GM23338 (cell line): ENCODE data around the gene AAGAB. TPM values are rescaled to one million over a fixed set of nuclear protein-coding genes. Genes with fewer than 3 reads are reported as not detected.

Experiments
- ATAC-seq: fragments of 200-7000 bp; cut with Tn5 transposase; 3 replicates; pipeline ENCODE4 v1.9.1; 2020
- DNase-seq: peaks from one replicate; pipeline ENCODE4 v3.0.0-alpha.2; 2015; ENCODE audit warnings: low spot score
- H2AFZ ChIP-seq: fragments of 200-600 bp; sonication (generic); 2 replicates; pipeline ENCODE4 v1.8.0; 2016; ENCODE audit warnings: antibody characterized with exemption, mild to moderate bottlenecking, moderate library complexity
- H3F3A ChIP-seq: fragments of 200-600 bp; sonication (generic); replicated peaks from 2 replicates; pipeline ENCODE4 v1.8.0; 2017; ENCODE audit warnings: antibody characterized with exemption, mixed run types, low read depth
- H3K27ac ChIP-seq: fragments of 200-600 bp; sonication (generic); 2 replicates; pipeline ENCODE4 v1.6.1; 2016; ENCODE audit warnings: low read depth
- H3K27me3 ChIP-seq: fragments of 200-600 bp; sonication (generic); 2 replicates; pipeline ENCODE4 v1.8.0; 2016; ENCODE audit warnings: mild to moderate bottlenecking, mixed run types, moderate library complexity; ENCODE audit not compliant: insufficient read depth
- H3K36me3 ChIP-seq: fragments of 200-600 bp; sonication (generic); 2 replicates; pipeline ENCODE4 v1.8.0; 2016; ENCODE audit warnings: mild to moderate bottlenecking; ENCODE audit not compliant: insufficient read depth
- H3K4me1 ChIP-seq: fragments of 200-600 bp; sonication (generic); 2 replicates; pipeline ENCODE4 v1.8.0; 2016; ENCODE audit warnings: mild to moderate bottlenecking, moderate library complexity; ENCODE audit not compliant: insufficient read depth
- H3K4me2 ChIP-seq: fragments of 200-600 bp; sonication (generic); 2 replicates; pipeline ENCODE4 v1.7.1; 2017; ENCODE audit warnings: mixed run types
- H3K4me3 ChIP-seq: fragments of 200-600 bp; sonication (generic); 2 replicates; pipeline ENCODE4 v1.6.1; 2016; ENCODE audit warnings: mixed run types
- H3K79me2 ChIP-seq: fragments of 200-600 bp; sonication (generic); replicated peaks from 2 replicates; pipeline ENCODE4 v1.8.0; 2017; ENCODE audit warnings: mild to moderate bottlenecking; ENCODE audit not compliant: insufficient read depth
- H3K9me2 ChIP-seq: fragments of 200-600 bp; sonication (generic); 2 replicates; pipeline ENCODE4 v1.8.0; 2017; ENCODE audit not compliant: insufficient read depth
- H4K20me1 ChIP-seq: fragments of 200-600 bp; sonication (generic); replicated peaks from 2 replicates; pipeline ENCODE4 v1.8.0; 2017; ENCODE audit warnings: mild to moderate bottlenecking; ENCODE audit not compliant: insufficient read depth
- H3K27ac Mint-ChIP-seq: 2 replicates; pipeline ENCODE4 v1.8.0; 2020; ENCODE audit warnings: inconsistent platforms, mild to moderate bottlenecking, moderate library complexity, mixed read lengths
- H3K27me3 Mint-ChIP-seq: 3 replicates; pipeline ENCODE4 v1.8.0; 2022; ENCODE audit warnings: low read depth, mild to moderate bottlenecking, moderate library complexity, mixed read lengths, inconsistent platforms; ENCODE audit not compliant: insufficient read depth, poor library complexity
- H3K36me3 Mint-ChIP-seq: 3 replicates; pipeline ENCODE4 v1.8.0; 2021; ENCODE audit warnings: low read depth, mild to moderate bottlenecking, inconsistent platforms, moderate library complexity, mixed read lengths
- H3K4me1 Mint-ChIP-seq: 3 replicates; pipeline ENCODE4 v1.8.0; 2020; ENCODE audit warnings: mild to moderate bottlenecking, inconsistent platforms, mixed read lengths
- H3K4me3 Mint-ChIP-seq: 3 replicates; pipeline ENCODE4 v1.8.0; 2021; ENCODE audit warnings: moderate library complexity, mild to moderate bottlenecking, inconsistent platforms, mixed read lengths
- H3K9me3 Mint-ChIP-seq: 3 replicates; pipeline ENCODE4 v1.8.0; 2020; ENCODE audit warnings: moderate library complexity, mild to moderate bottlenecking, inconsistent platforms, mixed read lengths
- CREB1 ChIP-seq: fragments of 250-450 bp; sonication (Bioruptor Pico); IDR thresholded peaks from 2 replicates; pipeline ENCODE4 v1.5.0; 2020; ENCODE audit warnings: low read depth, mild to moderate bottlenecking, moderate library complexity
- EZH2 ChIP-seq: fragments of 200-600 bp; sonication (generic); IDR thresholded peaks from one replicate; pipeline ENCODE4 v1.8.0; 2017; ENCODE audit warnings: antibody characterized with exemption, mild to moderate bottlenecking, low read depth; ENCODE audit not compliant: unreplicated experiment
- EZH2phosphoT487 ChIP-seq: fragments of 200-600 bp; sonication (generic); IDR thresholded peaks from one replicate; pipeline ENCODE4 v1.8.1; 2018; ENCODE audit warnings: antibody characterized with exemption; ENCODE audit not compliant: unreplicated experiment
- JUNB ChIP-seq: IDR thresholded peaks from one replicate; pipeline ENCODE4 v1.6.1; 2016; ENCODE audit warnings: antibody characterized with exemption; ENCODE audit not compliant: unreplicated experiment
- NANOG ChIP-seq: IDR thresholded peaks from 2 replicates; pipeline ENCODE4 v1.6.1; 2016; ENCODE audit warnings: antibody characterized with exemption, borderline replicate concordance
- POLR2AphosphoS5 ChIP-seq: IDR thresholded peaks from 2 replicates; pipeline ENCODE4 v1.6.1; 2016; ENCODE audit warnings: antibody characterized with exemption, low read depth
- STAT1 ChIP-seq: IDR thresholded peaks from one replicate; pipeline ENCODE4 v1.6.1; 2016; ENCODE audit warnings: antibody characterized with exemption; ENCODE audit not compliant: unreplicated experiment
- ZNF114 ChIP-seq: fragments of 250-450 bp; sonication (Bioruptor Pico); IDR thresholded peaks from 2 replicates; pipeline ENCODE4 v1.5.0; 2020; ENCODE audit warnings: mild to moderate bottlenecking, moderate library complexity
- ZNF331 ChIP-seq: fragments of 250-450 bp; sonication (Bioruptor Pico); IDR thresholded peaks from 2 replicates; pipeline ENCODE4 v1.5.0; 2020; ENCODE audit warnings: low read depth, mild to moderate bottlenecking, moderate library complexity
- polyA plus RNA-seq: library from polyadenylated mRNA; unstranded; fragments of >200 nt; fragmentation: Nextera tagmentation; extraction: Ambion mirVana; gene quantifications from 2 replicates; pipeline ENCODE4 v1.2.1, GENCODE V29; 2016
- total RNA-seq: library from RNA; depleted of rRNA; stranded (reverse); fragments of >200 nt; shearing (Covaris generic); gene quantifications from 2 replicates; pipeline ENCODE4 v1.2.3, GENCODE V29; 2014
- TF ChIP-seq, protein P1 (sequence below), 2 experiments: fragments of 200-600 bp in 1 of 2; sonication (generic) in 1 of 2; conservative IDR thresholded peaks; 2 replicates each; pipeline versions ENCODE4 v1.5.1 to v1.6.1; 2016 to 2017; ENCODE audit warnings: antibody characterized with exemption in 2 of 2, low read depth in 2 of 2, mild to moderate bottlenecking in 2 of 2, moderate library complexity in 1 of 2
- TF ChIP-seq, protein P2 (sequence below): IDR thresholded peaks from 2 replicates; pipeline ENCODE4 v1.6.1; 2016; ENCODE audit warnings: antibody characterized with exemption
- TF ChIP-seq, protein P3 (sequence below): IDR thresholded peaks from one replicate; pipeline ENCODE4 v1.6.1; 2018; ENCODE audit warnings: antibody characterized with exemption; ENCODE audit not compliant: unreplicated experiment
- TF ChIP-seq, protein P4 (sequence below): fragments of 250-450 bp; sonication (Bioruptor Pico); IDR thresholded peaks from 2 replicates; pipeline ENCODE4 v1.5.0; 2020; ENCODE audit warnings: mild to moderate bottlenecking, moderate library complexity

Gene AAGAB
- total and polyA plus RNA-seq, 2 experiments from 2014 or later, result 20.8 to 42.8 TPM

DNA sequence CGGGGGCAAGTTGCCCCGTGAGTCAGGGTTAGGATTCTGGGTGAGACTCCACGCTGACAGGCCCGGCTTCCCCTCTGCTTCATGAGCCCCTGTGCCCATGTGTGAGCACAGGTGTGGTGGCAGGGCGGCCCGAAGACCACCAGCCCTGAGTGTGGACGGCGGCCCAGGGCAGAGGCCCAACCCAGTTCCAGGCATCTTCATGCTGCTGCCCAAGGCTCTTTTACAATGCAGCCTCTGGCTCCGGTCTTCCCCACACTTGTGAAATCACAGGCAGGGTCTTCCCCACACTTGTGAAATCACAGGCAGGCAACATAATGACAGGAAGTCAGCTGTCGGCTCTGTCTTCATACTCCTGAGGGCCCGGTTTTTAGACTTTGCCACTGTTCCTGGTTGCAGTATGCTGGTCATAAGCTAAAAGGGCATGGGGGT, 78.8 kb downstream of the AAGAB start:
- no peak overlapping the region for H3K4me3 Mint-ChIP-seq
- peaks cover 15% of the 10 kb centered on the region for H3K27me3 Mint-ChIP-seq
- Histone ChIP-seq H3K79me2 (no peaks in the 10 kb centered on the region), H3K27me3 (no peaks in the 10 kb centered on the region), H3K9me2 (no peaks in the 10 kb centered on the region), H4K20me1 (no peaks in the 10 kb centered on the region), H3K4me3 (no peak overlapping the region), H3K36me3 (no peaks in the 10 kb centered on the region), H2AFZ (no peak overlapping the region), H3K4me2 (no peak overlapping the region), H3K27ac (no peak overlapping the region), H3F3A (no peaks in the 10 kb centered on the region), H3K4me1 (peaks cover 7% of the 10 kb centered on the region; the same call in 1 of the 2 replicates)
- ATAC-seq, result no peak
- peaks cover 30% of the 10 kb centered on the region for H3K4me1 Mint-ChIP-seq
- peaks cover 3% of the 10 kb centered on the region for H3K36me3 Mint-ChIP-seq
- no peaks in the 10 kb centered on the region for H3K9me3 Mint-ChIP-seq
- H3K27ac Mint-ChIP-seq, result no peak overlapping the region
- TF ChIP-seq, protein P1, sequence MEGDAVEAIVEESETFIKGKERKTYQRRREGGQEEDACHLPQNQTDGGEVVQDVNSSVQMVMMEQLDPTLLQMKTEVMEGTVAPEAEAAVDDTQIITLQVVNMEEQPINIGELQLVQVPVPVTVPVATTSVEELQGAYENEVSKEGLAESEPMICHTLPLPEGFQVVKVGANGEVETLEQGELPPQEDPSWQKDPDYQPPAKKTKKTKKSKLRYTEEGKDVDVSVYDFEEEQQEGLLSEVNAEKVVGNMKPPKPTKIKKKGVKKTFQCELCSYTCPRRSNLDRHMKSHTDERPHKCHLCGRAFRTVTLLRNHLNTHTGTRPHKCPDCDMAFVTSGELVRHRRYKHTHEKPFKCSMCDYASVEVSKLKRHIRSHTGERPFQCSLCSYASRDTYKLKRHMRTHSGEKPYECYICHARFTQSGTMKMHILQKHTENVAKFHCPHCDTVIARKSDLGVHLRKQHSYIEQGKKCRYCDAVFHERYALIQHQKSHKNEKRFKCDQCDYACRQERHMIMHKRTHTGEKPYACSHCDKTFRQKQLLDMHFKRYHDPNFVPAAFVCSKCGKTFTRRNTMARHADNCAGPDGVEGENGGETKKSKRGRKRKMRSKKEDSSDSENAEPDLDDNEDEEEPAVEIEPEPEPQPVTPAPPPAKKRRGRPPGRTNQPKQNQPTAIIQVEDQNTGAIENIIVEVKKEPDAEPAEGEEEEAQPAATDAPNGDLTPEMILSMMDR (conservative IDR thresholded peaks at IDR 0.05; ENCODE audit: low read depth in 2 of 2), result no peak
- TF ChIP-seq EZH2phosphoT487 (no peak), POLR2AphosphoS5 (no peak), NANOG (no peak), STAT1 (no peak), JUNB (no peak), CREB1 (CRISPR knock-in tag) (no peak), ZNF114 (CRISPR knock-in tag) (no peak), EZH2 (no peak), ZNF331 (CRISPR knock-in tag) (no peak)
- TF ChIP-seq, protein P2, sequence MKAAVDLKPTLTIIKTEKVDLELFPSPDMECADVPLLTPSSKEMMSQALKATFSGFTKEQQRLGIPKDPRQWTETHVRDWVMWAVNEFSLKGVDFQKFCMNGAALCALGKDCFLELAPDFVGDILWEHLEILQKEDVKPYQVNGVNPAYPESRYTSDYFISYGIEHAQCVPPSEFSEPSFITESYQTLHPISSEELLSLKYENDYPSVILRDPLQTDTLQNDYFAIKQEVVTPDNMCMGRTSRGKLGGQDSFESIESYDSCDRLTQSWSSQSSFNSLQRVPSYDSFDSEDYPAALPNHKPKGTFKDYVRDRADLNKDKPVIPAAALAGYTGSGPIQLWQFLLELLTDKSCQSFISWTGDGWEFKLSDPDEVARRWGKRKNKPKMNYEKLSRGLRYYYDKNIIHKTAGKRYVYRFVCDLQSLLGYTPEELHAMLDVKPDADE, result no peak
- TF ChIP-seq, protein P3, sequence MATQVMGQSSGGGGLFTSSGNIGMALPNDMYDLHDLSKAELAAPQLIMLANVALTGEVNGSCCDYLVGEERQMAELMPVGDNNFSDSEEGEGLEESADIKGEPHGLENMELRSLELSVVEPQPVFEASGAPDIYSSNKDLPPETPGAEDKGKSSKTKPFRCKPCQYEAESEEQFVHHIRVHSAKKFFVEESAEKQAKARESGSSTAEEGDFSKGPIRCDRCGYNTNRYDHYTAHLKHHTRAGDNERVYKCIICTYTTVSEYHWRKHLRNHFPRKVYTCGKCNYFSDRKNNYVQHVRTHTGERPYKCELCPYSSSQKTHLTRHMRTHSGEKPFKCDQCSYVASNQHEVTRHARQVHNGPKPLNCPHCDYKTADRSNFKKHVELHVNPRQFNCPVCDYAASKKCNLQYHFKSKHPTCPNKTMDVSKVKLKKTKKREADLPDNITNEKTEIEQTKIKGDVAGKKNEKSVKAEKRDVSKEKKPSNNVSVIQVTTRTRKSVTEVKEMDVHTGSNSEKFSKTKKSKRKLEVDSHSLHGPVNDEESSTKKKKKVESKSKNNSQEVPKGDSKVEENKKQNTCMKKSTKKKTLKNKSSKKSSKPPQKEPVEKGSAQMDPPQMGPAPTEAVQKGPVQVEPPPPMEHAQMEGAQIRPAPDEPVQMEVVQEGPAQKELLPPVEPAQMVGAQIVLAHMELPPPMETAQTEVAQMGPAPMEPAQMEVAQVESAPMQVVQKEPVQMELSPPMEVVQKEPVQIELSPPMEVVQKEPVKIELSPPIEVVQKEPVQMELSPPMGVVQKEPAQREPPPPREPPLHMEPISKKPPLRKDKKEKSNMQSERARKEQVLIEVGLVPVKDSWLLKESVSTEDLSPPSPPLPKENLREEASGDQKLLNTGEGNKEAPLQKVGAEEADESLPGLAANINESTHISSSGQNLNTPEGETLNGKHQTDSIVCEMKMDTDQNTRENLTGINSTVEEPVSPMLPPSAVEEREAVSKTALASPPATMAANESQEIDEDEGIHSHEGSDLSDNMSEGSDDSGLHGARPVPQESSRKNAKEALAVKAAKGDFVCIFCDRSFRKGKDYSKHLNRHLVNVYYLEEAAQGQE, result no peak
- TF ChIP-seq, protein P4, sequence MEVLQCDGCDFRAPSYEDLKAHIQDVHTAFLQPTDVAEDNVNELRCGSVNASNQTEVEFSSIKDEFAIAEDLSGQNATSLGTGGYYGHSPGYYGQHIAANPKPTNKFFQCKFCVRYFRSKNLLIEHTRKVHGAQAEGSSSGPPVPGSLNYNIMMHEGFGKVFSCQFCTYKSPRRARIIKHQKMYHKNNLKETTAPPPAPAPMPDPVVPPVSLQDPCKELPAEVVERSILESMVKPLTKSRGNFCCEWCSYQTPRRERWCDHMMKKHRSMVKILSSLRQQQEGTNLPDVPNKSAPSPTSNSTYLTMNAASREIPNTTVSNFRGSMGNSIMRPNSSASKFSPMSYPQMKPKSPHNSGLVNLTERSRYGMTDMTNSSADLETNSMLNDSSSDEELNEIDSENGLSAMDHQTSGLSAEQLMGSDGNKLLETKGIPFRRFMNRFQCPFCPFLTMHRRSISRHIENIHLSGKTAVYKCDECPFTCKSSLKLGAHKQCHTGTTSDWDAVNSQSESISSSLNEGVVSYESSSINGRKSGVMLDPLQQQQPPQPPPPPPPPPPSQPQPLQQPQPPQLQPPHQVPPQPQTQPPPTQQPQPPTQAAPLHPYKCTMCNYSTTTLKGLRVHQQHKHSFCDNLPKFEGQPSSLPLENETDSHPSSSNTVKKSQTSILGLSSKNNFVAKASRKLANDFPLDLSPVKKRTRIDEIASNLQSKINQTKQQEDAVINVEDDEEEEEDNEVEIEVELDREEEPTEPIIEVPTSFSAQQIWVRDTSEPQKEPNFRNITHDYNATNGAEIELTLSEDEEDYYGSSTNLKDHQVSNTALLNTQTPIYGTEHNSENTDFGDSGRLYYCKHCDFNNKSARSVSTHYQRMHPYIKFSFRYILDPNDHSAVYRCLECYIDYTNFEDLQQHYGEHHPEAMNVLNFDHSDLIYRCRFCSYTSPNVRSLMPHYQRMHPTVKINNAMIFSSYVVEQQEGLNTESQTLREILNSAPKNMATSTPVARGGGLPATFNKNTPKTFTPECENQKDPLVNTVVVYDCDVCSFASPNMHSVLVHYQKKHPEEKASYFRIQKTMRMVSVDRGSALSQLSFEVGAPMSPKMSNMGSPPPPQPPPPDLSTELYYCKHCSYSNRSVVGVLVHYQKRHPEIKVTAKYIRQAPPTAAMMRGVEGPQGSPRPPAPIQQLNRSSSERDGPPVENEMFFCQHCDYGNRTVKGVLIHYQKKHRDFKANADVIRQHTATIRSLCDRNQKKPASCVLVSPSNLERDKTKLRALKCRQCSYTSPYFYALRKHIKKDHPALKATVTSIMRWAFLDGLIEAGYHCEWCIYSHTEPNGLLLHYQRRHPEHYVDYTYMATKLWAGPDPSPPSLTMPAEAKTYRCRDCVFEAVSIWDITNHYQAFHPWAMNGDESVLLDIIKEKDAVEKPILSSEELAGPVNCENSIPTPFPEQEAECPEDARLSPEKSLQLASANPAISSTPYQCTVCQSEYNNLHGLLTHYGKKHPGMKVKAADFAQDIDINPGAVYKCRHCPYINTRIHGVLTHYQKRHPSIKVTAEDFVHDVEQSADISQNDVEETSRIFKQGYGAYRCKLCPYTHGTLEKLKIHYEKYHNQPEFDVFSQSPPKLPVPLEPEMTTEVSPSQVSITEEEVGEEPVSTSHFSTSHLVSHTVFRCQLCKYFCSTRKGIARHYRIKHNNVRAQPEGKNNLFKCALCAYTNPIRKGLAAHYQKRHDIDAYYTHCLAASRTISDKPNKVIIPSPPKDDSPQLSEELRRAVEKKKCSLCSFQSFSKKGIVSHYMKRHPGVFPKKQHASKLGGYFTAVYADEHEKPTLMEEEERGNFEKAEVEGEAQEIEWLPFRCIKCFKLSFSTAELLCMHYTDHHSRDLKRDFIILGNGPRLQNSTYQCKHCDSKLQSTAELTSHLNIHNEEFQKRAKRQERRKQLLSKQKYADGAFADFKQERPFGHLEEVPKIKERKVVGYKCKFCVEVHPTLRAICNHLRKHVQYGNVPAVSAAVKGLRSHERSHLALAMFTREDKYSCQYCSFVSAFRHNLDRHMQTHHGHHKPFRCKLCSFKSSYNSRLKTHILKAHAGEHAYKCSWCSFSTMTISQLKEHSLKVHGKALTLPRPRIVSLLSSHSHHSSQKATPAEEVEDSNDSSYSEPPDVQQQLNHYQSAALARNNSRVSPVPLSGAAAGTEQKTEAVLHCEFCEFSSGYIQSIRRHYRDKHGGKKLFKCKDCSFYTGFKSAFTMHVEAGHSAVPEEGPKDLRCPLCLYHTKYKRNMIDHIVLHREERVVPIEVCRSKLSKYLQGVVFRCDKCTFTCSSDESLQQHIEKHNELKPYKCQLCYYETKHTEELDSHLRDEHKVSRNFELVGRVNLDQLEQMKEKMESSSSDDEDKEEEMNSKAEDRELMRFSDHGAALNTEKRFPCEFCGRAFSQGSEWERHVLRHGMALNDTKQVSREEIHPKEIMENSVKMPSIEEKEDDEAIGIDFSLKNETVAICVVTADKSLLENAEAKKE, result no peak
- no peak for DNase-seq
